SW480 (cell line): Measurements from ENCODE around the gene EIF4EBP3.

ENCODE experiments used
- DNase-seq: peaks from one replicate; pipeline ENCODE4 v3.0.0-alpha.2; 2016; ENCODE audit warnings: low spot score

The EIF4EBP3 gene

GRCh38 chr5:140547508-140548299 lies at the start of gene EIF4EBP3:
TSS of gene EIF4EBP3 (plus strand) at chr5:140547662. CDS start at chr5:140547738, 76 bp downstream.
- DNase-seq, result peak; percentile 95

- DNase-seq, result no peak
Measured at GRCh38 chr5:140497897-140498296, 49.6 kb upstream of the EIF4EBP3 start.

- DNase-seq, result no peak
Measured at GRCh38 chr5:140498591-140498990, 48.9 kb upstream of the EIF4EBP3 start.

GRCh38 chr5:140502834-140503233 lies 44.6 kb upstream of the EIF4EBP3 start:
- DNase-seq, result no peak

GRCh38 chr5:140509898-140510297 lies 37.6 kb upstream of the EIF4EBP3 start:
- DNase-seq, result no peak

GRCh38 chr5:140513124-140513523 lies 34.3 kb upstream of the EIF4EBP3 start:
- no peak for DNase-seq

- DNase-seq, result no peak
Measured at GRCh38 chr5:140524003-140524402, 23.5 kb upstream of the EIF4EBP3 start.

- DNase-seq, result no peak
Measured at GRCh38 chr5:140540227-140540626, 7.2 kb upstream of the EIF4EBP3 start.

- DNase-seq, result no peak
Measured at GRCh38 chr5:140542972-140543371, 4.5 kb upstream of the EIF4EBP3 start.

GRCh38 chr5:140544986-140545385 lies 2.5 kb upstream of the EIF4EBP3 start:
- no peak for DNase-seq

GRCh38 chr5:140545606-140546005 lies 1.9 kb upstream of the EIF4EBP3 start:
- no peak for DNase-seq

- DNase-seq, result no peak
Measured at GRCh38 chr5:140546851-140547507, 483 bp upstream of the EIF4EBP3 start.

GRCh38 chr5:140548300-140548688 lies 832 bp downstream of the EIF4EBP3 start:
- no peak for DNase-seq

GRCh38 chr5:140548791-140549190 lies 1.3 kb downstream of the EIF4EBP3 start:
- DNase-seq, result no peak

GRCh38 chr5:140549237-140550144 lies 2.0 kb downstream of the EIF4EBP3 start:
- no peak for DNase-seq

GRCh38 chr5:140550147-140551079 lies 3.0 kb downstream of the EIF4EBP3 start:
- no peak for DNase-seq

- no peak for DNase-seq
Measured at GRCh38 chr5:140551872-140552271, 4.4 kb downstream of the EIF4EBP3 start.

- no peak for DNase-seq
Measured at GRCh38 chr5:140553657-140554056, 6.2 kb downstream of the EIF4EBP3 start.

- DNase-seq, result no peak
Measured at GRCh38 chr5:140554454-140554853, 7.0 kb downstream of the EIF4EBP3 start.

- no peak for DNase-seq
Measured at GRCh38 chr5:140555747-140556312, 8.4 kb downstream of the EIF4EBP3 start.

GRCh38 chr5:140556438-140556837 lies 9.0 kb downstream of the EIF4EBP3 start:
- no peak for DNase-seq
